GM21576 (cell line): Measurements from ENCODE around the gene THRA.

Experiments
- ATAC-seq: cut with Tn5 transposase; IDR thresholded peaks from one replicate; pipeline ENCODE4 v1.9.1; 2021; ENCODE audit warnings: mild to moderate bottlenecking, moderate library complexity; ENCODE audit not compliant: unreplicated experiment

The THRA gene

GRCh38 chr17:40025991-40026815 lies 36.6 kb upstream of the THRA start:
- no peak for ATAC-seq

- no peak for ATAC-seq
Measured at GRCh38 chr17:40026816-40027613, 35.8 kb upstream of the THRA start.

GRCh38 chr17:40027614-40028012 lies 35.2 kb upstream of the THRA start:
- no peak for ATAC-seq

GRCh38 chr17:40028595-40028994 lies 34.2 kb upstream of the THRA start:
- ATAC-seq: no peak

GRCh38 chr17:40031706-40032105 lies 31.1 kb upstream of the THRA start:
- no peak for ATAC-seq

GRCh38 chr17:40032322-40033320 lies 30.1 kb upstream of the THRA start:
- no peak for ATAC-seq

GRCh38 chr17:40033339-40033738 lies 29.4 kb upstream of the THRA start:
- ATAC-seq: no peak

- no peak for ATAC-seq
Measured at GRCh38 chr17:40034426-40035161, 28.2 kb upstream of the THRA start.

- ATAC-seq: no peak
Measured at GRCh38 chr17:40035162-40035559, 27.6 kb upstream of the THRA start.

GRCh38 chr17:40038882-40039513 lies 23.8 kb upstream of the THRA start:
- ATAC-seq: no peak

- ATAC-seq: no peak
Measured at GRCh38 chr17:40041196-40041595, 21.6 kb upstream of the THRA start.

- no peak for ATAC-seq
Measured at GRCh38 chr17:40056379-40057015, 6.3 kb upstream of the THRA start.

- ATAC-seq: no peak
Measured at GRCh38 chr17:40058186-40058784, 4.5 kb upstream of the THRA start.

GRCh38 chr17:40058865-40059264 lies 3.9 kb upstream of the THRA start:
- no peak for ATAC-seq

GRCh38 chr17:40059729-40060475 lies 2.9 kb upstream of the THRA start:
- no peak for ATAC-seq

GRCh38 chr17:40060887-40061608 lies 1.7 kb upstream of the THRA start:
- ATAC-seq: no peak

- no peak for ATAC-seq
Measured at GRCh38 chr17:40061609-40062038, 1.1 kb upstream of the THRA start.
